DOHH2 (cell line): ENCODE measurements around the gene CAMK2D.

ENCODE experiments used
- H3F3A ChIP-seq: fragments of 200-600 bp; sonication (generic), shearing (Covaris generic); 2 replicates; pipeline ENCODE4 v1.6.0; 2016; ENCODE audit warnings: antibody characterized with exemption, mild to moderate bottlenecking; ENCODE audit not compliant: control insufficient read depth, insufficient read depth
- H3K27ac ChIP-seq: fragments of 200-600 bp; sonication (generic); 2 replicates; pipeline ENCODE4 v1.5.1; 2014; ENCODE audit warnings: low read depth, mild to moderate bottlenecking, low read length, moderate library complexity
- H3K27me3 ChIP-seq: fragments of 200-600 bp; sonication (generic); 2 replicates; pipeline ENCODE4 v1.6.1; 2014; ENCODE audit warnings: mild to moderate bottlenecking, low read length, mixed read lengths; ENCODE audit not compliant: control insufficient read depth
- H3K36me3 ChIP-seq: fragments of 200-600 bp; sonication (generic); 2 replicates; pipeline ENCODE4 v1.6.1; 2014; ENCODE audit warnings: mild to moderate bottlenecking, low read length, moderate library complexity, mixed read lengths; ENCODE audit not compliant: control insufficient read depth
- H3K4me1 ChIP-seq: fragments of 200-600 bp; sonication (generic); 2 replicates; pipeline ENCODE4 v1.6.1; 2014; ENCODE audit warnings: mild to moderate bottlenecking, low read length, mixed read lengths; ENCODE audit not compliant: control insufficient read depth
- H3K4me2 ChIP-seq: fragments of 200-600 bp; sonication (generic); 2 replicates; pipeline ENCODE4 v1.6.0; 2014; ENCODE audit warnings: mild to moderate bottlenecking, low read length, moderate library complexity
- H3K4me3 ChIP-seq: fragments of 200-600 bp; sonication (generic); 2 replicates; pipeline ENCODE4 v1.5.1; 2014; ENCODE audit warnings: mild to moderate bottlenecking, low read length, mixed read lengths
- H3K79me2 ChIP-seq: fragments of 200-600 bp; sonication (generic); 2 replicates; pipeline ENCODE4 v1.6.1; 2014; ENCODE audit warnings: mild to moderate bottlenecking, low read length, mixed read lengths; ENCODE audit not compliant: control insufficient read depth
- H3K9me2 ChIP-seq: fragments of 200-600 bp; sonication (generic); replicated peaks from 2 replicates; pipeline ENCODE4 v1.6.1; 2014; ENCODE audit warnings: mild to moderate bottlenecking, low read length, mixed read lengths; ENCODE audit not compliant: control insufficient read depth
- H3K9me3 ChIP-seq: fragments of 200-600 bp; sonication (generic); 2 replicates; pipeline ENCODE4 v1.6.1; 2014; ENCODE audit warnings: antibody characterized with exemption, low read length, mixed read lengths; ENCODE audit not compliant: control insufficient read depth, insufficient read depth
- H4K20me1 ChIP-seq: fragments of 200-600 bp; sonication (generic); 2 replicates; pipeline ENCODE4 v1.6.0; 2014; ENCODE audit warnings: low read depth, mild to moderate bottlenecking, antibody characterized with exemption, low read length, moderate library complexity; ENCODE audit not compliant: control insufficient read depth, insufficient read depth
- CTCF ChIP-seq: fragments of 200-600 bp; sonication (generic); IDR thresholded peaks from one replicate; pipeline ENCODE4 v1.5.1; 2014; ENCODE audit warnings: antibody characterized with exemption, mild to moderate bottlenecking, low read depth, low read length; ENCODE audit not compliant: poor library complexity, severe bottlenecking
- EZH2phosphoT487 ChIP-seq: fragments of 200-600 bp; sonication (generic); IDR thresholded peaks from 2 replicates; pipeline ENCODE4 v1.6.1; 2017; ENCODE audit warnings: borderline replicate concordance, mild to moderate bottlenecking, antibody characterized with exemption, low read length, moderate library complexity, mixed read lengths

The CAMK2D gene

GRCh38 chr4:113561092-113561491 is 200.4 kb downstream of the CAMK2D start:
- Histone ChIP-seq H3K4me2 (peak overlapping the region; percentile 74), H3F3A (peaks cover 27% of the 10 kb centered on the region), H4K20me1 (no peaks in the 10 kb centered on the region), H3K27me3 (no peaks in the 10 kb centered on the region), H3K9me3 (no peaks in the 10 kb centered on the region), H3K36me3 (peaks cover 72% of the 10 kb centered on the region), H3K4me3 (no peak overlapping the region), H3K4me1 (peaks cover 96% of the 10 kb centered on the region), H3K79me2 (peaks cover 66% of the 10 kb centered on the region), H3K27ac (peak overlapping the region; percentile 98), H3K9me2 (no peaks in the 10 kb centered on the region)
- no peak for TF ChIP-seq CTCF
- no peak for TF ChIP-seq EZH2phosphoT487

DNA sequence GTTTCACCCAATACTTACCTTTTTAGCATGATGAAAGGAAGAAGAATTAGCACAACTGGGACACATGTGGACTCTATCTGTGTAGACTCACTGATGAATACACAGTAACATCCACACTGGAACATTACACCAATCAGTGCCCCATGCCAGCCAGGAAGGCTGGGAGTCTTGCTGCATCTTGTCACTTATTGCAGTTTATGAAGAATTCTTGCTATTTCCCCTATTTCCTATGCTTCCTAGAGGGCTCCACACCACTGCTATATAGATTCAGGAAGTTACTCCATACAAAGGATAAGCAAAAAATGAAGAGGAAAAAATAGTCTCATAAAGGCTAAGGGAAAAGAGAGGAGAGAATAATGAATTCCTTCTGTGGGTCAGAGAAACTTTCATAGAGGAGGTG is 201.0 kb downstream of the CAMK2D start:
- Histone ChIP-seq H3K27me3 (no peaks in the 10 kb centered on the region), H3K79me2 (peaks cover 71% of the 10 kb centered on the region), H3K9me2 (no peaks in the 10 kb centered on the region), H3K36me3 (peaks cover 77% of the 10 kb centered on the region), H3K27ac (peak overlapping the region; percentile 98), H3K4me2 (peak overlapping the region; percentile 74), H3K4me1 (peaks cover 96% of the 10 kb centered on the region), H3K4me3 (no peak overlapping the region), H4K20me1 (no peaks in the 10 kb centered on the region), H3K9me3 (no peaks in the 10 kb centered on the region), H3F3A (peaks cover 22% of the 10 kb centered on the region)
- TF ChIP-seq EZH2phosphoT487, result no peak
- no peak for TF ChIP-seq CTCF

DNA sequence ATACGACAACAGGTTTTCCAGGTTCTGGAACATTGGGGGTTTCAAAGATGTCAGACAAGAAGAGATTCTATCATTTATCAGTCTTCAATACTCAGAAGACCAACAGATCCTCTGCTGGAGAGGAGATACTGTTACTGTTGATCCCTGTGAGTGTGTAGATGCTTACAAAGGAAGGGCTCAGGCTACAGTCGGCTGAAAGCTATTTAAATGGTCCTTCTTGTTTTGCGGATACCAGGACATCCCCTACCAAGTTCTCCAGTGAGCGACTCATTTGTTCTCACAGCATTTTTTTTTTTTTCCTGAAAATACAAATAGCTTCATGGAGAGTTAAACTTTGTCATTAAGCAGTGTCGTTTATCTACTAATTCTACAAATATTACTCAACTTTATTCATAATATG is 201.6 kb downstream of the CAMK2D start:
- Histone ChIP-seq H3K4me1 (peaks cover 97% of the 10 kb centered on the region), H3K9me2 (no peaks in the 10 kb centered on the region), H3K9me3 (no peaks in the 10 kb centered on the region), H3K27ac (no peak overlapping the region), H3K36me3 (peaks cover 82% of the 10 kb centered on the region), H3K27me3 (no peaks in the 10 kb centered on the region), H3K4me3 (no peak overlapping the region), H3K79me2 (peaks cover 77% of the 10 kb centered on the region), H4K20me1 (no peaks in the 10 kb centered on the region), H3F3A (peaks cover 18% of the 10 kb centered on the region), H3K4me2 (no peak overlapping the region)
- TF ChIP-seq EZH2phosphoT487 (no peak), CTCF (no peak)
